SK-N-MC (cell line): ENCODE measurements around the gene PTPRN2.

Experiments used
- EZH2 ChIP-seq: fragments of 200-600 bp; sonication (generic); IDR thresholded peaks from one replicate; pipeline ENCODE4 v1.6.1; 2017; ENCODE audit warnings: antibody characterized with exemption
- FOXP2 ChIP-seq: optimal IDR thresholded peaks from 2 replicates; pipeline ENCODE3; 2011; ENCODE audit warnings: mild to moderate bottlenecking, moderate library complexity; ENCODE audit not compliant: insufficient read depth; ENCODE audit errors: extremely low read length, control extremely low read depth
- POLR2AphosphoS5 ChIP-seq: IDR thresholded peaks from 2 replicates; pipeline ENCODE4 v1.6.1; 2012; ENCODE audit warnings: mild to moderate bottlenecking, low read depth, low read length, borderline replicate concordance

GRCh38 chr7:158127241-158127640 is 460.4 kb downstream of the PTPRN2 start:
- TF ChIP-seq POLR2AphosphoS5 (no peak), EZH2 (no peak), FOXP2 (no peak)
